ENCODE measurements around the gene FAM219A. TPM values are rescaled to one million over a fixed set of nuclear protein-coding genes. Genes with fewer than 3 reads are reported as not detected.

The FAM219A gene
- total RNA-seq, 1 donor from 2014 or later, result 35.7 TPM

DNA sequence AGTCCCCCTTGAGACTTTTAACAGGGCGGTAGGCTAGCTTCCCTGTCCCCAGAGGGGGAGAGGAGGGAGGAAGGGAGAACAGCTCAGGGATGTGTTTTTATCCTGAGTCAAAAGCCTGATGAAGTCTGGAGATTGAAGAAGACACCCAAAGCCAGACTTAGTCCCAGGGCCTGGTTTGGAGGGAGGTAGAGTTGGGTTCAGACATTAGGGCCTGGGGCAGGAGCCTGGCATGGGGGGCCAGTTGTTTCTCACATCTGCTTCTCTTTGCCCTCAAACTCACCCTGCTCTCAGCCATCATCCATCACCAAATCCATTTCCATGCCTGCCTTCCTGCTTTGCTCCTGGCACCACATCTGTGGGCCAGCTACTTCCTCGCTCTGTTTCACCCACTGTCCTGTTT is 84.6 kb downstream of the FAM219A start:
- H3K9me3 Mint-ChIP-seq (ENCODE audit: low read depth), result peaks cover under 1% of the 10 kb centered on the region
- no peak overlapping the region for H3K4me3 Mint-ChIP-seq (ENCODE audit: unreplicated experiment)

DNA sequence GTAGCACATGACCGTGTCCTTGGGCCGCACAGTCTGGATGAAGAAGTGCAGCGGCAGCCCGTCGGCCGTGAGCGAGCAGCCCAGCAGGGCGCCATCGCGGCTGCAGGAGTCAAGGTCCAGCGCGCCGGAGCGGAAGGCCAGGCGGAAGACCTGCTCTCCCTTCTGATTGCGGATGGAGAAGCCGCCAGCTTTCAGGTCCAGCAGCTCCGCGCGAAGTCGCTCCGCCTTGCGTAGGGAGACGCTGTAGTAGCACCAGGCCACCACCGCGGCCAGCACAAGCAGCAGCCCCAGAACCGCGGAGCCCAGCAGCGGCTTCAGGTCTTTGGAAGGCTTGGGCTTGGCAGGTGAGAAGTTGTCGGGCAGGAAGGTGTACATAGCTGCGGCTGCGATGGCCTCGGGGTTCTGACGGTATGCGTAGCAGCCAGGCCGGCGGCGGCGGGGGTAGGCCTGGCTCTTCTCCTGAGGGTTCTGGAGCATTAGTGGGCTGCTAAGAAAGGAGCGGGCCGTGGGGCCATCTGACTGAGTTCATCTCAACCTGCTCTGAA is 85.8 kb downstream of the FAM219A start:
- H3K27me3 Mint-ChIP-seq (ENCODE audit: low read depth), result no peaks in the 10 kb centered on the region
- H3K4me3 Mint-ChIP-seq (ENCODE audit: unreplicated experiment), result no peak overlapping the region
- H3K27ac Mint-ChIP-seq (ENCODE audit: unreplicated experiment), result no peak overlapping the region
- TF ChIP-seq, protein P1, sequence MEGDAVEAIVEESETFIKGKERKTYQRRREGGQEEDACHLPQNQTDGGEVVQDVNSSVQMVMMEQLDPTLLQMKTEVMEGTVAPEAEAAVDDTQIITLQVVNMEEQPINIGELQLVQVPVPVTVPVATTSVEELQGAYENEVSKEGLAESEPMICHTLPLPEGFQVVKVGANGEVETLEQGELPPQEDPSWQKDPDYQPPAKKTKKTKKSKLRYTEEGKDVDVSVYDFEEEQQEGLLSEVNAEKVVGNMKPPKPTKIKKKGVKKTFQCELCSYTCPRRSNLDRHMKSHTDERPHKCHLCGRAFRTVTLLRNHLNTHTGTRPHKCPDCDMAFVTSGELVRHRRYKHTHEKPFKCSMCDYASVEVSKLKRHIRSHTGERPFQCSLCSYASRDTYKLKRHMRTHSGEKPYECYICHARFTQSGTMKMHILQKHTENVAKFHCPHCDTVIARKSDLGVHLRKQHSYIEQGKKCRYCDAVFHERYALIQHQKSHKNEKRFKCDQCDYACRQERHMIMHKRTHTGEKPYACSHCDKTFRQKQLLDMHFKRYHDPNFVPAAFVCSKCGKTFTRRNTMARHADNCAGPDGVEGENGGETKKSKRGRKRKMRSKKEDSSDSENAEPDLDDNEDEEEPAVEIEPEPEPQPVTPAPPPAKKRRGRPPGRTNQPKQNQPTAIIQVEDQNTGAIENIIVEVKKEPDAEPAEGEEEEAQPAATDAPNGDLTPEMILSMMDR (IDR thresholded peaks at IDR 0.05), result no peak
- peaks cover 6% of the 10 kb centered on the region for H3K9me3 Mint-ChIP-seq (ENCODE audit: low read depth)
- peaks cover 18% of the 10 kb centered on the region for H3K4me1 Mint-ChIP-seq (ENCODE audit: low read depth)
- DNase-seq (ENCODE audit: low spot score), result no peak
- peaks cover 14% of the 10 kb centered on the region for H3K36me3 Mint-ChIP-seq (ENCODE audit: low read depth)

More for the DNA sequence above, 84.6 kb downstream of the FAM219A start:
- no peak overlapping the region for H3K27ac Mint-ChIP-seq (ENCODE audit: unreplicated experiment)
- H3K27me3 Mint-ChIP-seq (ENCODE audit: low read depth), result no peaks in the 10 kb centered on the region
- TF ChIP-seq, protein P1 (IDR thresholded peaks at IDR 0.05), result no peak
- H3K4me1 Mint-ChIP-seq (ENCODE audit: low read depth), result peaks cover 18% of the 10 kb centered on the region
- H3K36me3 Mint-ChIP-seq (ENCODE audit: low read depth), result peaks cover 12% of the 10 kb centered on the region
- DNase-seq (ENCODE audit: low spot score), result no peak

DNA sequence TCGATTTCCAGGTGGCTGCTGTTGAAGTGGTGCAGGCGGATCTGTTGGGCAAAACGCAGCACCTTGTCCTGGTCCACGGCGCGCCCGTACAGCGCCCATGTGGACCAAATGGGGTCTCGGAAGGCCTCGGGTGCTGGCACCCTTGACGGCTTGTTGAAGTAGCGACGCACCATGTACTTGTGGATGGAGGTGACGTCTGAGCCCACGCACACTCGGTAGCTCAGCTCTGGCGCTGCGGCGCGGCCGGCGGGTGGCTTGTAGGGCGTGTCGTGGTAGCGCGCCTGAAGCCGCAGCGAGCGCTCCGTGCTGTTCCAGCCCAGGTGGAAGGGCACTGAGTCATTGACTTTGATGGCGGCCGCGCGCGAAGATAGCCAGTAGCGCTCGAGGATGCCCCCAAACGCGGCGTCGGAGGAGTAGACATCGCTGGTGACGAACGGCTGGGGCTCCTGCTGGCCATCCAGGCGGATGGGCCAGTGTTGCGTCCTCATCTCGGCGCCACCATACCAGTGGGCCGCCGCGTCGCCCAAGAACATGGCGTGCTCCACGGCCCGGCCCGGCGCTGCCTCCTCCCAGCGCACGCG is 86.4 kb downstream of the FAM219A start:
- no peaks in the 10 kb centered on the region for H3K27me3 Mint-ChIP-seq (ENCODE audit: low read depth)
- DNase-seq (ENCODE audit: low spot score), result no peak
- no peak overlapping the region for H3K27ac Mint-ChIP-seq (ENCODE audit: unreplicated experiment)
- peaks cover 14% of the 10 kb centered on the region for H3K36me3 Mint-ChIP-seq (ENCODE audit: low read depth)
- H3K4me3 Mint-ChIP-seq (ENCODE audit: unreplicated experiment), result no peak overlapping the region
- peaks cover 13% of the 10 kb centered on the region for H3K4me1 Mint-ChIP-seq (ENCODE audit: low read depth)
- peaks cover 6% of the 10 kb centered on the region for H3K9me3 Mint-ChIP-seq (ENCODE audit: low read depth)
- TF ChIP-seq, protein P1 (IDR thresholded peaks at IDR 0.05), result no peak

DNA sequence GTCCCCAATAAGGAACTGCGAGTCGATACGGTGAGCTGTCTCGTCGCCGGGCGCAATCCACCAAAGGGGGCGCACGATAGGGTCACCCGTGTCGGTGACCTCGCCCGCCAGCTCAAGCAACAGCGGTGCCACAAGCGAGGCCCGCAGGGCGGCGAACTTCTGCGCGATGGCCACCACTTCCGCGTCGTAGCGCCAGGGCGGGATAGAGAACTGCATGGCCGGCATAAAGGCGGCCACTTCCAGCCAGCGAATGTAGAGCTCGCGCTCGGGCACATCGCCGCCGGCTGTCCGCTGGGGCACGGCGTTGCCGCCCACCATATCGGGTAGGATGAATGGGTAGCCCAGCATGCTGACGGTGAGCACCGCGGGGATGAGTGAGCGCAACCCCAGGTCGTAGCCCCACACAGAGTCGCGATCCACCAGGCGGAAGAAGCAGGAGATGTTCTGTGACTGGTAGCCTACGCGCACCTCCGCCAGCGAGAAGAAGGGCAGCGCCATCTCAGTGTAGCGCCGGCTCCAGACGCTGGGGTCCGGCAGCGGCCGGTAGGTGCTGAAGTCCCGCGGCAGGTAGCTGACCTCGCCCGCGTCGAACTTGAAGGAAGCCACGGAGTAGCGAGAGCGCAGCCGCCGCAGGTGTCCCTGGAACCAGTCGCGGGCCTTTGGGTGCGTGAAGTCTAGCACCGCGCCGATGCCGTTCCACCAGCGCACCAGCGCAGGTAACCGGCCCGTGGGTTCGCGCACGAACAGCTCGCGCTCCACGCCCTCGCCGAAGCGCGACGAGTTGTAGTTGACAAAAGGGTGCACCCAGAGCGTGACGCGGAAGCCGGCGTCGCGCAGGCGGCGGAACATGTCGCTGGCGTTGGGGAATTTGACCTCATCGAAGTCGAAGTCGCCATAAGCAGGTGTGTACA is 87.1 kb downstream of the FAM219A start:
- Mint-ChIP-seq H3K9me3 (ENCODE audit: low read depth) (peaks cover 6% of the 10 kb centered on the region), H3K27ac (ENCODE audit: unreplicated experiment) (no peak overlapping the region), H3K36me3 (ENCODE audit: low read depth) (peaks cover 14% of the 10 kb centered on the region), H3K4me3 (ENCODE audit: unreplicated experiment) (no peak overlapping the region), H3K27me3 (ENCODE audit: low read depth) (no peaks in the 10 kb centered on the region), H3K4me1 (ENCODE audit: low read depth) (peaks cover 10% of the 10 kb centered on the region)
- TF ChIP-seq, protein P1 (IDR thresholded peaks at IDR 0.05), result no peak
- no peak for DNase-seq (ENCODE audit: low spot score)

DNA sequence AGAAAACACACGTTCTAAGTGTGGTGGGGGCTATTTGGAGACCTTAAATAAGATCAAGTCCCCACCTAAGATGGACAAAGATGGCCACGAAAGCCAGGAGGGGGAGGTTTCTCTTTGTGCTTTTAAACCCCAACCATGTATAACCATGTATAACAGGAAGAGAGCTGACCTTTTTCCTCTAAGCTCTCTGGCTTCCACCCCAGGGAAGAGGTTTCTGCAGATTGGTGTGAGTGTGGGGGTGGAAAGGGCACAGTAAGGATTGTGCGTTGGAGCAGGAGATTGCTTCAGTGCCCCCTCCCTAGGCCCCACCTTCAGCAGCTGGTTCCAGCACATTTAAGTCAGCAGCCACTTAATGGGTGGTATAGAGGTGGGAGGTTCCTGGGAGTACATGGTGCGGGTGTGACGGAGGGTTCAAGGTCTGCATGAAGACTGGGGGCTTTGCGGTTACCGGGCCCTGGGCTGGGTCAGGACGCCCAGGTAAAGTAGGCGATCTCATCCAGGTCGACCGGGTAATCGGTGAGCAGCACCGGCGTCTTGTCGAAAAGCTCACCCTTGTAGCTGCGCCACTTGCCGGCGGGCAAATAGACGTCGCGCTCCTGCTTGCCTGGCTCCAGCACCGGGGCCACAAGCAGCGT is 87.9 kb downstream of the FAM219A start:
- Mint-ChIP-seq H3K4me1 (ENCODE audit: low read depth) (peaks cover 3% of the 10 kb centered on the region), H3K27me3 (ENCODE audit: low read depth) (no peaks in the 10 kb centered on the region), H3K36me3 (ENCODE audit: low read depth) (peaks cover 14% of the 10 kb centered on the region), H3K4me3 (ENCODE audit: unreplicated experiment) (no peak overlapping the region), H3K27ac (ENCODE audit: unreplicated experiment) (no peak overlapping the region), H3K9me3 (ENCODE audit: low read depth) (peaks cover 6% of the 10 kb centered on the region)
- TF ChIP-seq, protein P1 (IDR thresholded peaks at IDR 0.05), result no peak
- DNase-seq (ENCODE audit: low spot score), result no peak

Measured in chondrocyte (in vitro differentiated cells).